Measurements from ENCODE around the gene TBC1D32.
"Not testable (repeated sequence)": the region's sequence is repeated elsewhere in the genome, so short reads cannot be mapped to it uniquely, and the experiment has no call there.

Gene TBC1D32

DNA sequence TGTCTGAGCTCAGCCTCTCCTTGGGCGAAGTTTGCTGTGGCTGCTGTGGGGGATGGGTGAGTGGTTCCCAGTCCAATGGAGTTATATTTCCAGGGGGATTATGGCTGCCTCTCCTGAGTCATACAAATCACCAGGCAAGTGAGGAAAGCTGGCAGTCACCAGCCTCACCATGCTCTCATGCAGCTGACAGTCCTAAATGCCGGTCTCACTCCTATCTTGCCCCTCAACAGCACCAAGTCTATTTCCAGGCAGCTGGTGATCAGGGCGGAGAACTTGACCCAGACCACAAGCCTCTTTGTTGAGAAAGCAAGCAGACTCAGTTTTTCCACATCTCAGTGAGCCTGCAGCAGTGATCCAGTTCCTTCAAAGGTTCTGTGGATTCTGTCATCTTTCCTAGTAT is 98.9 kb downstream of the TBC1D32 start:
- Histone ChIP-seq H3K9ac (ENCODE audit: low read length in 5 of 5) (no peak overlapping the region), H3K4me3 (ENCODE audit: low read depth in 1 of 5, low read length in 5 of 5) (no peak overlapping the region), H3K27ac (ENCODE audit: low read depth, low read length) (no peak overlapping the region), H3K36me3 (ENCODE audit: control insufficient read depth in 5 of 5, insufficient read depth in 5 of 5, low read length in 5 of 5) (peaks cover 0 to 7% (median 2%) of the 10 kb centered on the region in 5 donors), H3K9me3 (ENCODE audit: control insufficient read depth in 5 of 5, low read length in 5 of 5) (no peaks in the 10 kb centered on the region), H3K4me1 (ENCODE audit: control insufficient read depth in 5 of 5, insufficient read depth in 5 of 5, low read length in 5 of 5) (no peaks in the 10 kb centered on the region), H3K27me3 (ENCODE audit: control insufficient read depth in 5 of 5, insufficient read depth in 4 of 5, low read length in 5 of 5) (no peaks in the 10 kb centered on the region)

DNA sequence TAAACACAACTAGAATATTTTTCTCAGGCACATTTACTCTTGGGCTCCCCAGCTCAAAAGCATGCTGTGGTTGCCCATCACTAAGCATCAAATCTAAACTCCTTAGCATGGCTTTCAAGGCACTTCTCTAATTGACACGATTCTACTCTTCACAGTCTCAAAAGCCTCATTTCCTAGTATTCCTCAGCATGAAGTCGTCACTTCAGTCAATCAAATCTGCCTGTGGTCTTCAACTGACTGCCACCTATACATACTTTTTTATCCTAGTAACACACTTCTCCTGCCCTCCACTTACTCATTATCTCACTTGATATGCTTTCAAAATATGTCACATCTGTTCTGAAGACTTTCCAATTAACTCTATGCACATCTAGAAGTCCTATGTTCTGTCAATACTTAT is 110.3 kb downstream of the TBC1D32 start:
- Histone ChIP-seq H3K27me3 (ENCODE audit: control insufficient read depth in 5 of 5, insufficient read depth in 4 of 5, low read length in 5 of 5) (no peaks in the 10 kb centered on the region), H3K4me3 (ENCODE audit: low read depth in 1 of 5, low read length in 5 of 5) (no peak overlapping the region), H3K4me1 (ENCODE audit: control insufficient read depth in 5 of 5, insufficient read depth in 5 of 5, low read length in 5 of 5) (no peaks in the 10 kb centered on the region), H3K27ac (ENCODE audit: low read depth, low read length) (no peak overlapping the region), H3K9me3 (ENCODE audit: control insufficient read depth in 5 of 5, low read length in 5 of 5) (no peaks in the 10 kb centered on the region), H3K36me3 (ENCODE audit: control insufficient read depth in 5 of 5, insufficient read depth in 5 of 5, low read length in 5 of 5) (peaks cover 0 to 6% (median 0%) of the 10 kb centered on the region in 5 donors), H3K9ac (ENCODE audit: low read length in 5 of 5) (no peak overlapping the region)

DNA sequence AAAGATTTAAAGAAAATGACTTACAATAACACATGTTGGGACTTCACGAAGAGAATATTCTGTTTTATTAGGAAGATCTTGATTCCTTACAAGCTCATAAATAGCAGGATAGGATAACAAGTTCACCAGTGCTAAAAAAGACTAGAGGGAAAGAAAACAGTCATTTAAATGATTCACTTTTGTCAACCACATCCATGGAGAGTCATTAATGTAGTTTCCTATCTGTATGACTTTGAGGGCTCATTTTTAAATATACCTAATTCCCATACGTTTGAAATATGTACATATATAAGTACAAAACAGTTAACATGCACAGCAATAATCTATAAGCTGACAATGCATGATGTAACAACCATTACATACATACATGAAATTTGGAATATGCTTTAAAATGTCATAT is 111.1 kb downstream of the TBC1D32 start:
- Histone ChIP-seq H3K4me3 (ENCODE audit: low read depth in 1 of 5, low read length in 5 of 5) (no peak overlapping the region), H3K36me3 (ENCODE audit: control insufficient read depth in 5 of 5, insufficient read depth in 5 of 5, low read length in 5 of 5) (peaks cover 0 to 6% (median 0%) of the 10 kb centered on the region in 5 donors), H3K4me1 (ENCODE audit: control insufficient read depth in 5 of 5, insufficient read depth in 5 of 5, low read length in 5 of 5) (no peaks in the 10 kb centered on the region), H3K27ac (ENCODE audit: low read depth, low read length) (no peak overlapping the region), H3K9ac (ENCODE audit: low read length in 5 of 5) (no peak overlapping the region), H3K27me3 (ENCODE audit: control insufficient read depth in 5 of 5, insufficient read depth in 4 of 5, low read length in 5 of 5) (no peaks in the 10 kb centered on the region), H3K9me3 (ENCODE audit: control insufficient read depth in 5 of 5, low read length in 5 of 5) (peaks cover 0 to 2% (median 0%) of the 10 kb centered on the region in 5 donors)

DNA sequence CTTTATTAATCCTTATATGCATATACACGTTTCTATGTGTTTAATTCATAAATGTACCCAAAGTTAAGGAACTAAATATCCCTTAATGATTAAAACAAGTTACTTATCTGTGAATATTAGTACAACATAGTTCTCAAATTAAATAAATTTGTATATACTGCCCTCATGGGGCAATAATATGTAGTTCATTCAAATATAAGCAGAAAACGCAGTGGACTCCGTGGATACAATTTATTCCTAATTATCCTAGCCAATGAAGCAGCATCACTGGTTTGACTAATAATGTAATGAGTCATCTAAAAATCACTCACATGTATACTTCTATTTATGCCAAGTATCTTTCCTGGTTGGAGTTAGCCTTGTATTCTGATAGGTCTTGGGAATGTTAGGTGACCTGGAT is 111.6 kb downstream of the TBC1D32 start:
- Histone ChIP-seq H3K36me3 (ENCODE audit: control insufficient read depth in 5 of 5, insufficient read depth in 5 of 5, low read length in 5 of 5) (peaks cover 0 to 6% (median 0%) of the 10 kb centered on the region in 5 donors), H3K9me3 (ENCODE audit: control insufficient read depth in 5 of 5, low read length in 5 of 5) (peaks cover 0 to 3% (median 0%) of the 10 kb centered on the region in 5 donors), H3K4me3 (ENCODE audit: low read depth in 1 of 5, low read length in 5 of 5) (no peak overlapping the region)

DNA sequence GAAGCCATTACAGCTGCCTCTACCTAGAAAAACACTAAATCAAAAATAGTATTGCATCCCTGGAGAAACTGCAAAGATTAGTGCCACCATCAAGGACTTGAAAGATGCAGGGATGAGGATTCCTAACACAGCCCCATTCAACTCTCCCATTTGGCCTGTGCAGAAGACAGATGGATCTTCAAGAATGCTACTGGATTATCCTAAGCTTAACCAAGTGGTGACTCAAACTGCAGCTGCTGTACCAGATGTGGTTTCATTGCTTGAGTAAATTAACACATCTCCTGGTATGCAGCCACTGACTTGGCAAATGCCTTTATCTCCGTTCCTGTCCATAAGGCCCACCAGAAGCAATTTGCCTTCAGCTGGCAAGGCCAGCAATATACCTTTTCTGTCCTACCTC is 117.4 kb downstream of the TBC1D32 start:
- Histone ChIP-seq H3K36me3 (ENCODE audit: control insufficient read depth in 5 of 5, insufficient read depth in 5 of 5, low read length in 5 of 5) (peaks cover 5 to 16% (median 11%) of the 10 kb centered on the region in 5 donors), H3K27ac (ENCODE audit: low read depth, low read length) (no peak overlapping the region), H3K9me3 (ENCODE audit: control insufficient read depth in 5 of 5, low read length in 5 of 5) (peaks cover 6 to 21% (median 14%) of the 10 kb centered on the region in 5 donors), H3K4me1 (ENCODE audit: control insufficient read depth in 5 of 5, insufficient read depth in 5 of 5, low read length in 5 of 5) (no peaks in the 10 kb centered on the region), H3K4me3 (ENCODE audit: low read depth in 1 of 5, low read length in 5 of 5) (no peak overlapping the region), H3K27me3 (ENCODE audit: control insufficient read depth in 5 of 5, insufficient read depth in 4 of 5, low read length in 5 of 5) (no peaks in the 10 kb centered on the region), H3K9ac (ENCODE audit: low read length in 5 of 5) (no peak overlapping the region)

More for the DNA sequence above, 111.6 kb downstream of the TBC1D32 start:
- Histone ChIP-seq H3K4me1 (ENCODE audit: control insufficient read depth in 5 of 5, insufficient read depth in 5 of 5, low read length in 5 of 5) (no peaks in the 10 kb centered on the region), H3K27me3 (ENCODE audit: control insufficient read depth in 5 of 5, insufficient read depth in 4 of 5, low read length in 5 of 5) (no peaks in the 10 kb centered on the region), H3K27ac (ENCODE audit: low read depth, low read length) (no peak overlapping the region), H3K9ac (ENCODE audit: low read length in 5 of 5) (no peak overlapping the region)

DNA sequence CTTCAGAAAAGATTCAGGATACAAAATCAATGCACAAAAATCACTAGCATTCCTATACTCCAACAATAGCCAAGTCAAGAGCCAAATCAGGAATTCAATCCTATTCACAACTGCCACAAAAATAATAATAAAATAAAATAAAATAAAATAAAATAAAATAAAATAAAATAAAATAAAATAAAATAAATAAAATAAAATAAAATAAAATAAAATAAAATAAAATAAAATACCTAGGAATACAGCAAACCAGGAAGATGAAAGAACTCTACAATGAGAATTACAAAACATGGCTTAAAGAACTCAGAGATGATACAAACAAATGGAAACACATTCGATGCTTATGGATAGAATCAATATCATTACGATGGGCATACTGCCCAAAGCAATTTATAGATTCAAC is 120.9 kb downstream of the TBC1D32 start:
- not testable (repeated sequence) for H3K4me1 ChIP-seq (ENCODE audit: control insufficient read depth in 5 of 5, insufficient read depth in 5 of 5, low read length in 5 of 5); H3K27me3 ChIP-seq (ENCODE audit: control insufficient read depth in 5 of 5, insufficient read depth in 4 of 5, low read length in 5 of 5); H3K9ac ChIP-seq (ENCODE audit: low read length in 5 of 5); H3K4me3 ChIP-seq (ENCODE audit: low read depth in 1 of 5, low read length in 5 of 5); H3K27ac ChIP-seq (ENCODE audit: low read depth, low read length)
- Histone ChIP-seq H3K36me3 (ENCODE audit: control insufficient read depth in 5 of 5, insufficient read depth in 5 of 5, low read length in 5 of 5) (peaks cover 5 to 16% (median 10%) of the 10 kb centered on the region in 5 donors), H3K9me3 (ENCODE audit: control insufficient read depth in 5 of 5, low read length in 5 of 5) (peaks cover 6 to 21% (median 14%) of the 10 kb centered on the region in 5 donors)

DNA sequence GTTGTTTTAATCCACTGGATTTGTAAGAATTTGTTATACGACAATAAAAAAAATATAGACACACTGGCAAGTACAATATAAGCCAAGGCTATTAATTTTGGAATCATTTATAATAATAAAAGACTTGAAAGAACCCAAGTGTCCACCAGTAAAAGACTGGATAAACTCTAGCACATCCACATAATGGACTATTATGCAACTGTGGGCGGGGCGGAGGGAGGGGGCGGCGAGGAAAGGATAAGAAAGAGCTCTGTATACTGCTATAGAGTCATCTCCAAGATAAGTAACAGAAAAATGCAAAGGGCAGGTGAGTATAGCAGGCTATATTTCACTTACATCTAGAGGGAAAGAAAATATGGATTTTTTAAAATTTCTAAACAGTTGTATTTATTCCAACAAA is 123.3 kb downstream of the TBC1D32 start:
- Histone ChIP-seq H3K4me1 (ENCODE audit: control insufficient read depth in 5 of 5, insufficient read depth in 5 of 5, low read length in 5 of 5) (no peaks in the 10 kb centered on the region), H3K4me3 (ENCODE audit: low read depth in 1 of 5, low read length in 5 of 5) (no peak overlapping the region), H3K36me3 (ENCODE audit: control insufficient read depth in 5 of 5, insufficient read depth in 5 of 5, low read length in 5 of 5) (peaks cover 5 to 16% (median 11%) of the 10 kb centered on the region in 5 donors), H3K27ac (ENCODE audit: low read depth, low read length) (no peak overlapping the region), H3K9ac (ENCODE audit: low read length in 5 of 5) (no peak overlapping the region), H3K9me3 (ENCODE audit: control insufficient read depth in 5 of 5, low read length in 5 of 5) (peaks cover 6 to 19% (median 14%) of the 10 kb centered on the region in 5 donors), H3K27me3 (ENCODE audit: control insufficient read depth in 5 of 5, insufficient read depth in 4 of 5, low read length in 5 of 5) (no peaks in the 10 kb centered on the region)

DNA sequence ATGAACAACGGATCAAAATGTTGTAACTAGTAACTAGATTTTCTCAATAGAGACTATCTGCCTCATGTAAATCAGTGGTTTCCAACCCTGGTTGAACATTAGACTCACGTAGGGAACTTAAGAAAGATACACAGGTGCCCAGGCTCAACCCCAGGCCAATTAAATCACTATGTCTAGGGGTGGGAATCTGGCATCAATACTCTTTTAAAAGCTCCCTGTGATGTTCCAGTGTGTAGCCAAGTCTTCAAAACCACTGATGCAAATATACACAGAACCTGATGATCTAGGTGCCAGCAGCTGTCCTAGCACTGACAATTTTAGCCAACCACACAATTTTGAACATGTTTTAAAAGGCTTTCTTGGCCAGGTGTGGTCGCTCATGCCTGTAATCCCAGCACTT is 128.7 kb downstream of the TBC1D32 start:
- Histone ChIP-seq H3K4me3 (ENCODE audit: low read depth in 1 of 5, low read length in 5 of 5) (no peak overlapping the region), H3K27me3 (ENCODE audit: control insufficient read depth in 5 of 5, insufficient read depth in 4 of 5, low read length in 5 of 5) (no peaks in the 10 kb centered on the region), H3K9ac (ENCODE audit: low read length in 5 of 5) (no peak overlapping the region), H3K27ac (ENCODE audit: low read depth, low read length) (no peak overlapping the region), H3K9me3 (ENCODE audit: control insufficient read depth in 5 of 5, low read length in 5 of 5) (peaks cover 0 to 2% (median 0%) of the 10 kb centered on the region in 5 donors), H3K4me1 (ENCODE audit: control insufficient read depth in 5 of 5, insufficient read depth in 5 of 5, low read length in 5 of 5) (no peaks in the 10 kb centered on the region), H3K36me3 (ENCODE audit: control insufficient read depth in 5 of 5, insufficient read depth in 5 of 5, low read length in 5 of 5) (peaks cover 0 to 10% (median 0%) of the 10 kb centered on the region in 5 donors)

DNA sequence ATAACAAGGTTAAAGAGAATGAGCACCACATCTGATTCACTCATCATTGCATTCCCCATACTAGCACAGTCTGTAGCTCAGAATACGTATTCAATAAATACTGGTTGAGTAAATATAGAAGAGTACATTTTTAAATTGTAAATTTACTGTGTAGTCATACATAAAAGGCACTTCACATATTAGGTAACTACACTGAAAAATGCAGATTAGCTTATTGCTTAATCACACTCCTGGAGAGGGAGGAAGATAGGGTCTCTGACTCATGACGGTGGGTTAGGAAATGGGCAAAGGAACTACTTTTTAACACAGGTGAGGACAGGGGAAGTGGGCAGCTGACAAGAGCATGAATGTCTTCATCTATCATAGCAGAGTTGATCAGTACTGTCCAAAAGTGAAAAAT is 133.2 kb downstream of the TBC1D32 start:
- Histone ChIP-seq H3K27ac (ENCODE audit: low read depth, low read length) (no peak overlapping the region), H3K36me3 (ENCODE audit: control insufficient read depth in 5 of 5, insufficient read depth in 5 of 5, low read length in 5 of 5) (peaks cover 0 to 1% (median 0%) of the 10 kb centered on the region in 5 donors), H3K9ac (ENCODE audit: low read length in 5 of 5) (no peak overlapping the region), H3K4me3 (ENCODE audit: low read depth in 1 of 5, low read length in 5 of 5) (no peak overlapping the region), H3K4me1 (ENCODE audit: control insufficient read depth in 5 of 5, insufficient read depth in 5 of 5, low read length in 5 of 5) (no peaks in the 10 kb centered on the region), H3K9me3 (ENCODE audit: control insufficient read depth in 5 of 5, low read length in 5 of 5) (no peaks in the 10 kb centered on the region), H3K27me3 (ENCODE audit: control insufficient read depth in 5 of 5, insufficient read depth in 4 of 5, low read length in 5 of 5) (no peaks in the 10 kb centered on the region)

DNA sequence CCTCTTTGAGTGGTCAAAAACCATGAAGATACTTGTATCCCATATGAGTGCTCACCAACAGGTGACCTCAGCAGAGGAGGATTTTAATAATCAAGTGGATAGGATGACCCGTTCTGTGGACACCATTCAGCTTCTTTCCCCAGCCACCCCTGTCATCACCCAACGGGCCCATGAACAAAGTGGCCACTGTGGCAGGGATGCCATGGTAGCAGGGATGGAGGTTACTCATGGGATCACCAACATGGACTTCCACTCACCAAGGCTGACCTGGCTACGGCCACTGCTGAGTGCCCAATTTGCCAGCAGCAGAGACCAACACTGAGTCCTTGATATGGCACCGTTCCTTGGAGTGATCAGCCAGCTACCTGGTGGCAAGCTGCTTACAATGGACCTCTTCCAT is 138.2 kb downstream of the TBC1D32 start:
- not testable (repeated sequence) for H3K4me3 ChIP-seq (ENCODE audit: low read depth in 1 of 5, low read length in 5 of 5); H3K9me3 ChIP-seq (ENCODE audit: control insufficient read depth in 5 of 5, low read length in 5 of 5); H3K9ac ChIP-seq (ENCODE audit: low read length in 5 of 5); H3K27me3 ChIP-seq (ENCODE audit: control insufficient read depth in 5 of 5, insufficient read depth in 4 of 5, low read length in 5 of 5); H3K4me1 ChIP-seq (ENCODE audit: control insufficient read depth in 5 of 5, insufficient read depth in 5 of 5, low read length in 5 of 5); H3K36me3 ChIP-seq (ENCODE audit: control insufficient read depth in 5 of 5, insufficient read depth in 5 of 5, low read length in 5 of 5); H3K27ac ChIP-seq (ENCODE audit: low read depth, low read length)

DNA sequence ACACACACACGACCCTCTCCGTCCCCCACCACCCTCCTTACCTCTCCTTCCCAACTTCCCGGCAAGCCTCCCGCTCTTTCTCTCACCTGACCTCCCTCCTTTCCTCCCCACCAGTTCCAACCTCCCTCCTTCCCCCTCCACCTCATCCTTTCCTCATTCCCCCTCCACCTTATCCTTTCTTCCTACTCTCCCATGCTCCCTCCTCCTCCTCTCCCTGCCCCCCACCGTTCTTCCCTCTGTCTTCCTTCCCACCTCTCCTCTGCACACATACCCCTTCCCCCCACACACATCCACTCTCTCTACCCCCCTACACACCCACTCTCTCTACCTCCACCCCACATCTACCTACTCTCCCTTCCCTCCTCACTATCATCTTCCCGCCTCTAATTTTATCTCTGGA is 144.2 kb downstream of the TBC1D32 start:
- H3K9ac ChIP-seq (ENCODE audit: low read length in 5 of 5): no peak overlapping the region
- no peak overlapping the region for H3K27ac ChIP-seq (ENCODE audit: low read depth, low read length)
- H3K36me3 ChIP-seq (ENCODE audit: control insufficient read depth in 5 of 5, insufficient read depth in 5 of 5, low read length in 5 of 5): no peaks in the 10 kb centered on the region
- no peaks in the 10 kb centered on the region for H3K4me1 ChIP-seq (ENCODE audit: control insufficient read depth in 5 of 5, insufficient read depth in 5 of 5, low read length in 5 of 5)
- no peaks in the 10 kb centered on the region for H3K27me3 ChIP-seq (ENCODE audit: control insufficient read depth in 5 of 5, insufficient read depth in 4 of 5, low read length in 5 of 5)
- H3K4me3 ChIP-seq (ENCODE audit: low read depth in 1 of 5, low read length in 5 of 5): no peak overlapping the region
- H3K9me3 ChIP-seq (ENCODE audit: control insufficient read depth in 5 of 5, low read length in 5 of 5): no peaks in the 10 kb centered on the region

Data from subcutaneous abdominal adipose tissue (tissue), 5 donors.